PC-3 (cell line): ENCODE measurements around the gene PANK4. TPM values are rescaled to one million over a fixed set of nuclear protein-coding genes. Genes with fewer than 3 reads are reported as not detected.

Source experiments
- ATAC-seq: fragments of 200-7000 bp; cut with Tn5 transposase; 2 replicates; pipeline ENCODE4 v1.9.1; 2020; ENCODE audit warnings: mild to moderate bottlenecking, moderate library complexity
- BruUV-seq: library from RNA; stranded (reverse); fragments of 400-500 nt; replicated peaks from 2 replicates; lab custom pipeline; 2021; lab: Mats Ljungman, UMichigan
- CTCF ChIA-PET: fragments of 300-600 bp; sonication (Branson Sonifier 250); formaldehyde crosslinking; loops from one replicate; lab custom pipeline; 2022; ENCODE audit warnings: antibody characterized with exemption; lab: Charles Lee
- POLR2A ChIA-PET: fragments of 300-600 bp; sonication (Branson Sonifier 250); formaldehyde crosslinking; loops from one replicate; lab custom pipeline; 2022; ENCODE audit warnings: antibody characterized with exemption; ENCODE audit not compliant: unreplicated experiment; lab: Charles Lee
- DNase-seq: peaks from one replicate; pipeline ENCODE4 v3.0.0-alpha.2; 2015
- H2AFZ ChIP-seq: fragments of 300-600 bp; sonication (generic); 2 replicates; pipeline ENCODE4 v1.6.0; 2016; ENCODE audit warnings: antibody characterized with exemption, low read length
- H3F3A ChIP-seq: fragments of 300-600 bp; sonication (generic); one replicate; pipeline ENCODE4 v1.6.0; 2017; ENCODE audit warnings: antibody characterized with exemption, low read length, control low read depth, mild to moderate bottlenecking; ENCODE audit not compliant: unreplicated experiment
- H3K27ac ChIP-seq: fragments of 300-600 bp; sonication (generic); 2 replicates; pipeline ENCODE4 v1.5.1; 2016; ENCODE audit warnings: mild to moderate bottlenecking, low read length
- H3K27me3 ChIP-seq: fragments of 300-600 bp; sonication (generic); 2 replicates; pipeline ENCODE4 v1.6.1; 2016; ENCODE audit warnings: low read length, mixed read lengths
- H3K36me3 ChIP-seq: fragments of 300-600 bp; sonication (generic); 2 replicates; pipeline ENCODE4 v1.6.1; 2016; ENCODE audit warnings: low read depth, mixed run types, low read length, mixed read lengths
- H3K4me1 ChIP-seq: fragments of 300-600 bp; sonication (generic); 2 replicates; pipeline ENCODE4 v1.5.1; 2016; ENCODE audit warnings: low read length; ENCODE audit not compliant: insufficient read depth
- H3K4me2 ChIP-seq: fragments of 300-600 bp; sonication (generic); 2 replicates; pipeline ENCODE4 v1.6.0; 2016; ENCODE audit warnings: low read length
- H3K4me3 ChIP-seq: fragments of 300-600 bp; sonication (generic); 2 replicates; pipeline ENCODE4 v1.5.1; 2016; ENCODE audit warnings: mild to moderate bottlenecking, low read length, mixed read lengths
- H3K79me2 ChIP-seq: fragments of 300-600 bp; sonication (generic); 2 replicates; pipeline ENCODE4 v1.6.1; 2017; ENCODE audit warnings: low read length, mixed read lengths
- H3K9ac ChIP-seq: fragments of 300-600 bp; sonication (generic); 2 replicates; pipeline ENCODE4 v1.6.0; 2016; ENCODE audit warnings: mild to moderate bottlenecking, low read length
- H3K9me2 ChIP-seq: fragments of 300-600 bp; sonication (generic); replicated peaks from 2 replicates; pipeline ENCODE4 v1.6.1; 2016; ENCODE audit warnings: mixed run types, low read length, mixed read lengths
- H3K9me3 ChIP-seq: fragments of 300-600 bp; sonication (generic); 2 replicates; pipeline ENCODE4 v1.6.1; 2016; ENCODE audit warnings: low read length, mixed read lengths
- H4K20me1 ChIP-seq: fragments of 300-600 bp; sonication (generic); 2 replicates; pipeline ENCODE4 v1.6.1; 2016; ENCODE audit warnings: low read length, mixed read lengths
- EZH2 ChIP-seq: fragments of 300-600 bp; sonication (generic); IDR thresholded peaks from one replicate; pipeline ENCODE4 v1.6.1; 2017; ENCODE audit warnings: antibody characterized with exemption, mild to moderate bottlenecking, low read length; ENCODE audit not compliant: unreplicated experiment
- EZH2phosphoT487 ChIP-seq: fragments of 300-600 bp; sonication (generic); IDR thresholded peaks from 2 replicates; pipeline ENCODE4 v1.6.1; 2018; ENCODE audit warnings: mild to moderate bottlenecking, antibody characterized with exemption, low read length, borderline replicate concordance
- intact Hi-C: fragments of 100-400 bp; cut with micrococcal nuclease; formaldehyde crosslinking; loops from 2 replicates; pipeline ENCODE4 v1.9.0; 2023
- total RNA-seq: library from RNA; depleted of rRNA; stranded (reverse); fragments of >200 nt; gene quantifications from 2 replicates; pipeline ENCODE4 v1.2.3, GENCODE V29; 2014
- TF ChIP-seq, protein P1 (sequence below): fragments of 300-600 bp; sonication (generic); conservative IDR thresholded peaks from 2 replicates; pipeline ENCODE4 v1.5.1; 2017; ENCODE audit warnings: antibody characterized with exemption, low read depth, mild to moderate bottlenecking, low read length

PANK4 gene
- total RNA-seq, 1 experiment from 2014 or later = 69.4 TPM

- Histone ChIP-seq H3K27me3 (0 out of 2 replicates have a peak, but pooled peaks cover 9% of the 10 kb centered on the region), H2AFZ (no peak overlapping the region), H3K4me1 (no peaks in the 10 kb centered on the region), H3K9ac (no peak overlapping the region), H3K36me3 (no peaks in the 10 kb centered on the region), H3K9me2 (no peaks in the 10 kb centered on the region), H3K4me2 (no peak overlapping the region), H3K4me3 (no peak overlapping the region), H4K20me1 (no peaks in the 10 kb centered on the region), H3K27ac (no peak overlapping the region), H3K79me2 (no peaks in the 10 kb centered on the region), H3K9me3 (no peaks in the 10 kb centered on the region), H3F3A (no peaks in the 10 kb centered on the region)
- intact Hi-C loops = no loop called here
- no TSS peak for BruUV-seq
- ChIA-PET POLR2A (no interaction called here), CTCF (no interaction called here)
- TF ChIP-seq EZH2phosphoT487 = no peak
- TF ChIP-seq, protein P1, sequence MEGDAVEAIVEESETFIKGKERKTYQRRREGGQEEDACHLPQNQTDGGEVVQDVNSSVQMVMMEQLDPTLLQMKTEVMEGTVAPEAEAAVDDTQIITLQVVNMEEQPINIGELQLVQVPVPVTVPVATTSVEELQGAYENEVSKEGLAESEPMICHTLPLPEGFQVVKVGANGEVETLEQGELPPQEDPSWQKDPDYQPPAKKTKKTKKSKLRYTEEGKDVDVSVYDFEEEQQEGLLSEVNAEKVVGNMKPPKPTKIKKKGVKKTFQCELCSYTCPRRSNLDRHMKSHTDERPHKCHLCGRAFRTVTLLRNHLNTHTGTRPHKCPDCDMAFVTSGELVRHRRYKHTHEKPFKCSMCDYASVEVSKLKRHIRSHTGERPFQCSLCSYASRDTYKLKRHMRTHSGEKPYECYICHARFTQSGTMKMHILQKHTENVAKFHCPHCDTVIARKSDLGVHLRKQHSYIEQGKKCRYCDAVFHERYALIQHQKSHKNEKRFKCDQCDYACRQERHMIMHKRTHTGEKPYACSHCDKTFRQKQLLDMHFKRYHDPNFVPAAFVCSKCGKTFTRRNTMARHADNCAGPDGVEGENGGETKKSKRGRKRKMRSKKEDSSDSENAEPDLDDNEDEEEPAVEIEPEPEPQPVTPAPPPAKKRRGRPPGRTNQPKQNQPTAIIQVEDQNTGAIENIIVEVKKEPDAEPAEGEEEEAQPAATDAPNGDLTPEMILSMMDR = no peak
- no peak for TF ChIP-seq EZH2
- ATAC-seq = no peak
- no peak for DNase-seq
Measured at GRCh38 chr1:2564006-2564814, 37.8 kb upstream of the PANK4 start.

DNA sequence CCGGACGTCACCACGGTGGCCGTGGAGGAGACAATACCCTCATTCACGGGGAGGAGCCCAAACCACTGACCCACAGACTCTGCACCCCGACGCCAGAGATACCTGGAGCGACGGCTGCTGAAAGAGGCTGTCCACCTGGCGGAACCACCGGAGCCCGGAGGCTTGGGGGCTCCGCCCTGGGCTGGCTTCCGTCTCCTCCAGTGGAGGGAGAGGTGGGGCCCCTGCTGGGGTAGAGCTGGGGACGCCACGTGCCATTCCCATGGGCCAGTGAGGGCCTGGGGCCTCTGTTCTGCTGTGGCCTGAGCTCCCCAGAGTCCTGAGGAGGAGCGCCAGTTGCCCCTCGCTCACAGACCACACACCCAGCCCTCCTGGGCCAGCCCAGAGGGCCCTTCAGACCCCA is 36.8 kb upstream of the PANK4 start:
- Histone ChIP-seq H3F3A (no peaks in the 10 kb centered on the region), H3K27me3 (0 out of 2 replicates have a peak, but pooled peaks cover 6% of the 10 kb centered on the region), H2AFZ (no peak overlapping the region), H3K4me3 (no peak overlapping the region), H4K20me1 (no peaks in the 10 kb centered on the region), H3K79me2 (no peaks in the 10 kb centered on the region), H3K4me2 (no peak overlapping the region), H3K9me2 (no peaks in the 10 kb centered on the region), H3K4me1 (no peaks in the 10 kb centered on the region), H3K27ac (no peak overlapping the region), H3K9me3 (no peaks in the 10 kb centered on the region), H3K9ac (no peak overlapping the region), H3K36me3 (no peaks in the 10 kb centered on the region)
- ChIA-PET POLR2A (no interaction called here), CTCF (no interaction called here)
- TF ChIP-seq EZH2 (no peak), EZH2phosphoT487 (no peak)
- TF ChIP-seq, protein P1 = no peak
- DNase-seq (no peak), ATAC-seq (no peak)
- intact Hi-C loops = no loop called here
- no TSS peak for BruUV-seq
